CD4-positive, alpha-beta T cell treated with Interleukin-17A for 1 hour (primary cell): Measurements from ENCODE around the gene OR51V1.
"Not testable (repeated sequence)": the region's sequence is repeated elsewhere in the genome, so short reads cannot be mapped to it uniquely, and the experiment has no call there.

Experiments
- DNase-seq: peaks from one replicate; pipeline ENCODE4 v3.0.0-alpha.2; 2020

The OR51V1 gene

DNA sequence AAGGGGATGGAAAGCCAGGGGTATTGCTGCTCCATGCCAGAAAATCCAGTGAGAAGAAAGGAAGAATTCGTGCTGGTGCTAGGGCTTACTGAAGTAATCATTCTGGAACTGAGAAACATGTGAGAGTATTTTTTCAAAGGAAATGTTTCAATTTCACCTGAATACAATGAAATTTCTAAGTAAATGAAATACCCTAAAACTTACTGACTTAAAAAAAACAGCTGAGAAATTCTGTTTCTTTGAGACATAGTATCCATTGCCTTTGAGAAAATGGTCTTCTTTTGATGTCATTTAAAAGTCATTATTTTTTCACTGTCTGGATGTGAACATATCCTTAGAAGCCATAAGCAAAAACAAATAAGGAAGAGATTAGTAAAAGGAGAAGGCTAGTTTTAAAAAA is at the start of gene OR51V1:
OR51V1 (minus strand) TSS at position 101 of the 400 bp plus-strand sequence; CDS start at position 101, 0 bp downstream.
- no peak for DNase-seq

DNA sequence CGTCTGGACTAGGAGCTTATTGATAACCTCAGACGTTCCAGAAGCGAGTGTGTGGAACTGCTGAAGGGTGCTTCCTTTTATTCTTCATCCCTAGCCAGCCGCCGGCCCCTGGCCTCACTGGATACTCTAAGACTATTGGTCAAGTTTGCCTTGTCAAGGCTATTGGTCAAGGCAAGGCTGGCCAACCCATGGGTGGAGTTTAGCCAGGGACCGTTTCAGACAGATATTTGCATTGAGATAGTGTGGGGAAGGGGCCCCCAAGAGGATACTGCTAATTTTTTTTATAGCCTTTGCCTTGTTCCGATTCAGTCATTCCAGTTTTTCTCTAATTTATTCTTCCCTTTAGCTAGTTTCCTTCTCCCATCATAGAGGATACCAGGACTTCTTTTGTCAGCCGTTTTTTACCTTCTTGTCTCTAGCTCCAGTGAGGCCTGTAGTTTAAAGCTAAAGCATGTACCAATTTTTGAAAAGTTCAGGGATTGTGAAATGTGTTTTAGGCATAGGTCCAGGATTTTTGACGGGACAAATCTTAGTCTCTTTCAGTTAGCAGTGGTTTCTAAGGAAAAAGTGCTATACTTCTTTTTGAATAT is 49.4 kb upstream of the OR51V1 start, which contains the start of gene HBG1:
HBG1 (minus strand) TSS at position 51 of the 590 bp plus-strand sequence. CDS start 53 bp downstream, outside the sequence.
- DNase-seq = not testable (repeated sequence)

GRCh38 chr11:5248498-5248897 is 48.0 kb upstream of the OR51V1 start:
- not testable (repeated sequence) for DNase-seq

- no peak for DNase-seq
These were observed 47.1 kb upstream of the OR51V1 start for GRCh38 chr11:5247472-5248192.

- DNase-seq = no peak
These were observed 46.4 kb upstream of the OR51V1 start for GRCh38 chr11:5246772-5247471.

GRCh38 chr11:5245155-5245554 is 44.7 kb upstream of the OR51V1 start:
- DNase-seq = no peak

GRCh38 chr11:5243816-5244180 is 43.3 kb upstream of the OR51V1 start:
- DNase-seq = no peak

DNA sequence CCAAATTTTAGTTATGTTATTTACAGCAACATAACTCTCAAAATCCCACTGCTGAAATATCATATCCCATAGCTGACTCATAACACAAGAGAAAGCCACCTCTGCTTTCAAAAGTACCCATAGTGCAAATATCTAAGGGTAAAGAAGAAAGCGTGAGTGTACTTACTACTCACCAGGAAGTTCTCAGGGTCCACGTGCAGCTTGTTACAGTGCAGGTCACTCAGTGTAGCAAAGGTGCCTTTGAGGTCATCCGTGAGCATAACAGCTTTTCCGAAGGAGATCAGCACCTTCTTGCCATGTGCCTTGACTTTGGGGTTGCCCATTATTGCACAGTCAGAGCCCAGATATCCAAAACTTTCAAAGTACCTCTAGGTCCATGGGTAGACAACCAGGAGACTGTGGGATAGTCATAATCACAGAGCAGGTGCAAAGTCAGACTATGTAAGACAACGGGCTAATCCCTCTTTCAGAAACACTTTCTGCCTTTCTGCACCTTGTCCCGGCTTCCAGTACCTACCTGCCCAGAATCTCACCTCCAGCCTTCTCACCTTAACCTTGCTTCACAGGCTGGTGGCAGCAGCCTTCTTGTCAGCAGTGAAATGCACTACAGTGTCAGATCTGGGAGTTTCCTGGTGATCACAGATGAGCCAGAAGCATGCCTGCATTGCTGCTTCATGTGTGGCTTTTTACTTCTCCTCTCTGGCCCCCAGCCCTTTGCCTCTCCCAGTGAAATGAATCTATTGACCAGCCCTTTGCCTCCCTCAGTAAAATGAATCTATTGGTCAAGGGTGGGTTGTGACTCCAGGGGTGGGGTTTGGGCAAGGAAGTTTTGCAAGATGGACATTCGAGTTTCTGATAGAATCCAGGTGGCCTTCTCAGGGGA is 42.7 kb upstream of the OR51V1 start:
- no peak for DNase-seq

- no peak for DNase-seq
These were observed 41.7 kb upstream of the OR51V1 start for GRCh38 chr11:5242208-5242607.

GRCh38 chr11:5241458-5241857 is 41.0 kb upstream of the OR51V1 start:
- no peak for DNase-seq

- DNase-seq = no peak
These were observed 40.0 kb upstream of the OR51V1 start for GRCh38 chr11:5240458-5240857.

DNA sequence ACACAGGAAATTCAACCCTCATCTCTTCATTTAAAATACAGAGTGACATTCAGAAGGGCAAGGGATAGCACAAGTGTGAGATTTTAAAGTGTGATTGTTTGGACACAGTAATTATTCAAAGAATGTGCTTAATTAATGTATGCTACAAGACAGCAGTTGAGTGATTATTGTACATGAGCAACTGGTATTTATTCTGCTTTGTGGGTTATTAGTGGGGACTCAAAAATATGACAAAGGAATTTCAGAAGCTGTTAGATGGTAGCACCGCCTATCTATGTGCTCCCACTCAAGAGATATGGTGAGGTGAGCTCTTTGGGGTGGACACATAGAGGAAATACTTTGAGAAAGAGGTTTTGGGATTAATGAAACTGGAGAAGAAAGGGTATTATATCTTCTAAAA is 39.6 kb upstream of the OR51V1 start:
- no peak for DNase-seq

DNA sequence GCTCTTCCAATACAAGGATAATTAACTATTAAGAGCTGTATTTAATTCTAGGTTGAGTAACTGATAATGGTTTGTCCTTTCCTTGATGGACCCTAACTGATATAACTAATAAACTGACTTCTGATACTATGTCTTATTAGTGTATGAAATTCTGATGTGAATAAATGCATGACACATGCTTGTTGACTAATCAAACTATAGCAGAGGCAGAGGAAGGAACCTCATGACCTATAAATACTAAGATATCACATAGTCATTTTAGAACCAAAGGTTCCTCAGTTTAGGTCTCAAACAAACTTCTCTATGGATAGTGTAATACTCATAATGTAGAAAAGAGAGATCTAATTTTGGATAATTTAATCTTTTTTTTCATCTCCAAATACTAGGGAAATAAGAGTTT is 38.6 kb upstream of the OR51V1 start:
- no peak for DNase-seq

GRCh38 chr11:5238486-5238885 is 38.0 kb upstream of the OR51V1 start:
- no peak for DNase-seq

GRCh38 chr11:5237420-5237819 is 36.9 kb upstream of the OR51V1 start:
- no peak for DNase-seq

DNA sequence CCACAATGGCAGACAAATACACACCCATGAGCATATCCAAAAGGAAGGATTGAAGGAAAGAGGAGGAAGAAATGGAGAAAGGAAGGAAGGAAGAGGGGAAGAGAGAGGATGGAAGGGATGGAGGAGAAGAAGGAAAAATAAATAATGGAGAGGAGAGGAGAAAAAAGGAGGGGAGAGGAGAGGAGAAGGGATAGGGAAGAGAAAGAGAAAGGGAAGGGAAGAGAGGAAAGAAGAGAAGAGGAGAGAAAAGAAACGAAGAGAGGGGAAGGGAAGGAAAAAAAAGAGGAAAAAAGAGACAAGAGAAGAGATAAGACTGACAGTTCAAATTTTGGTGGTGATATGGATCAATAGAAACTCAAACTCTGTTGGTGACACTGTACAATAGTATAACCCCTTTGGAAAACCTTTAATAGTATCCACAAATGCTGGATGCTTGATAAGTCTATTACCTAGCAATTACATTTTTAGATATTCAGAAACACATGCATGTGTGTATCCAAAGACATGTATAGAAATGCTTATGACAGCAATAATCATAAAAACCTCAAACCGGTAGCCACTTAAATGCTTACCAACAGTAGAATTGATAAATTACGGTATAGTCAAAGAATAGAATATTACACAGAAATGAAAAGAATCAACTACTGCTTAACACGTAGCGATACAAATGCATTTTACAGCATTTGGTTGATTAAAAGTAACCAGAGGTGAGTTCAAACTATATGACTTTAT is 35.0 kb upstream of the OR51V1 start:
- DNase-seq = no peak

DNA sequence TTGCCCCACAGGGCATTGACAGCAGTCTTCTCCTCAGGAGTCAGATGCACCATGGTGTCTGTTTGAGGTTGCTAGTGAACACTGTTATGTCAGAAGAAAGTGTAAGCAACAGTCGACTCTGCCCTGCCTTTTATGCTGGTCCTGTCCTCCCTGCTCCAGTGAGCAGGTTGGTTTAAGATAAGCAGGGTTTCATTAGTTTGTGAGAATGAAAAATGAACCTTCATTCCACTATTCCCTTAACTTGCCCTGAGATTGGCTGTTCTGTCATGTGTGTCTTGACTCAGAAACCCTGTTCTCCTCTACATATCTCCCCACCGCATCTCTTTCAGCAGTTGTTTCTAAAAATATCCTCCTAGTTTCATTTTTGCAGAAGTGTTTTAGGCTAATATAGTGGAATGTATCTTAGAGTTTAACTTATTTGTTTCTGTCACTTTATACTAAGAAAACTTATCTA is 33.9 kb upstream of the OR51V1 start, which contains the start of gene HBD:
HBD (minus strand) TSS at position 103 of the 454 bp plus-strand sequence; CDS start at position 53, 50 bp downstream.
- peak; percentile 1 for DNase-seq

DNA sequence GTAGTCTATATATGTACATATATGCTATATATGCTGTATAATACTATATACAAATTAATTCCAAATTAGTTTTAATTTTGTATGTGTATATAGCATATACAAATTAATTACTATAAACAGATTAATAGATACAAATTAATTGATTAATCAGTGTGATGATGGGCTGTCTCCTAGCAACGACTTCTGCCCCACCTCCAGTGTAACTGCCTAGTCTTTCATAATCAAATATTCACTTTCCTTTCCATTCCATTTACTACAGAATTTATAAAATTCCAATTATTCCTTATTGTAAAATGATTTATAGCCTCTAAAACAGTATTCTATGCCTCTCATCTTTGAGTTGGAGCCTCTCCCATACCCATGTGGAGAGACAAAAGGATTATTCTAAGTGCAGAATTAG is 32.8 kb upstream of the OR51V1 start:
- no peak for DNase-seq

- DNase-seq = no peak
These were observed 32.3 kb upstream of the OR51V1 start for GRCh38 chr11:5232821-5233220.

DNA sequence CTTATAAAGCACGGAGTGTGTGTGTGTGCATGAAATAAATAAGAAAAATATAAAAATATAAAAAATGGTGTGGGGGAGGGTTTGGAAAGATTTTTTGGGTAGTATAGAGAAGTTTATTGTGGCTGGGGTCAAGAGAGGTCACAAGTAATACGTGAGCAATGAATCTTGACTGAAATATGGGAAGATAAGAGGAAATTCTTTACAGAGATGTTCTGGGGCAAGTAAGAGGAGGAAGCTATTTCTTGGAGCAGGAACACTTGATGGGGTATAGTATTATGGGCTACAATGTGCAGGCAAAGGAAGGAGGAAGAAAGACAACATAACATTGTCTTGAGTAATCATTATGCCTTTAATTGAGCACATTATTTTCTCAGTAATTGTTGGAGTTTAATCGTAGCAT is 31.7 kb upstream of the OR51V1 start:
- DNase-seq = no peak

GRCh38 chr11:5231111-5231510 is 30.6 kb upstream of the OR51V1 start:
- no peak for DNase-seq

DNA sequence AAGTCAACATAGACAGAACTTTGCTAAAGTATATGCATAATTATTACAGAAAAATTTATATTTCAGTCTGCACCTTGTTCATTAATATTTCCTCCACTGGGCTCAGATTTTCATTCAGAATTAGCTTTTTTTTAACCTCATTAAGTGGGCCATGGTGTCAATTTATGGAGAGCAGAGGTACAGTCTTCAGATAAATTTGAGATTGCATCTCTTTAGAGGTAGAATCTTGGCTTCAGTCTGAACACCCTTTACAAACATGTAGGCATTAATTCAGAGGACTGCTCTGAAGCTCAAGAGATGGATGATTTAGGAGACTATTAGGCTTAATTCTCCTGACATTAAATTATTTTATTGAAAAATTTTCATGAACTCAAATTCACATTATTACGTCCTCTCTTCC is 29.8 kb upstream of the OR51V1 start:
- no peak for DNase-seq
